GM21825 (cell line): ENCODE measurements around the gene DENND1B.

ENCODE experiments used
- ATAC-seq: cut with Tn5 transposase; IDR thresholded peaks from one replicate; pipeline ENCODE4 v1.9.1; 2021; ENCODE audit warnings: mild to moderate bottlenecking, moderate library complexity; ENCODE audit not compliant: unreplicated experiment

DENND1B gene

GRCh38 chr1:197471248-197471985 is 303.9 kb downstream of the DENND1B start:
- ATAC-seq, result no peak

- ATAC-seq, result no peak
These were observed 304.9 kb downstream of the DENND1B start for GRCh38 chr1:197470330-197470729.

GRCh38 chr1:197469620-197470210 is 305.6 kb downstream of the DENND1B start:
- no peak for ATAC-seq

GRCh38 chr1:197468543-197469175 is 306.6 kb downstream of the DENND1B start:
- no peak for ATAC-seq

- no peak for ATAC-seq
These were observed 307.4 kb downstream of the DENND1B start for GRCh38 chr1:197467881-197468280.

GRCh38 chr1:197466813-197467212 is 308.5 kb downstream of the DENND1B start:
- no peak for ATAC-seq

- ATAC-seq, result no peak
These were observed 309.6 kb downstream of the DENND1B start for GRCh38 chr1:197465528-197466327.

- no peak for ATAC-seq
These were observed 311.2 kb downstream of the DENND1B start for GRCh38 chr1:197464044-197464443.

- ATAC-seq, result no peak
These were observed 312.1 kb downstream of the DENND1B start for GRCh38 chr1:197463142-197463541.

- ATAC-seq, result no peak
These were observed 312.7 kb downstream of the DENND1B start for GRCh38 chr1:197462539-197462938.
